Measurements from ENCODE around the gene NGF.

Gene NGF

GRCh38 chr1:115251340-115251748 lies 86.7 kb downstream of the NGF start:
- no peak for TF ChIP-seq CTCF (IDR thresholded peaks at IDR 0.05; ENCODE audit: low read depth, low read length)
- no peak overlapping the region for H3K4me3 ChIP-seq (ENCODE audit: low read depth, low read length)

GRCh38 chr1:115246526-115246925 lies 91.5 kb downstream of the NGF start:
- H3K4me3 ChIP-seq (ENCODE audit: low read depth, low read length): no peak overlapping the region
- no peak for TF ChIP-seq CTCF (IDR thresholded peaks at IDR 0.05; ENCODE audit: low read depth, low read length)

GRCh38 chr1:115245227-115245626 lies 92.8 kb downstream of the NGF start:
- no peak overlapping the region for H3K4me3 ChIP-seq (ENCODE audit: low read depth, low read length)
- TF ChIP-seq CTCF (IDR thresholded peaks at IDR 0.05; ENCODE audit: low read depth, low read length): no peak

- H3K4me3 ChIP-seq (ENCODE audit: low read depth, low read length): no peak overlapping the region
- TF ChIP-seq CTCF (IDR thresholded peaks at IDR 0.05; ENCODE audit: low read depth, low read length): no peak
Measured at GRCh38 chr1:115242543-115242942, 95.5 kb downstream of the NGF start.

- TF ChIP-seq CTCF (IDR thresholded peaks at IDR 0.05; ENCODE audit: low read depth, low read length): no peak
Measured at GRCh38 chr1:115241309-115241708, 96.7 kb downstream of the NGF start.

GRCh38 chr1:115240297-115240696 lies 97.8 kb downstream of the NGF start:
- H3K4me3 ChIP-seq (ENCODE audit: low read depth, low read length): no peak overlapping the region
- TF ChIP-seq CTCF (IDR thresholded peaks at IDR 0.05; ENCODE audit: low read depth, low read length): no peak

More at GRCh38 chr1:115241309-115241708, 96.7 kb downstream of the NGF start:
- H3K4me3 ChIP-seq (ENCODE audit: low read depth, low read length): no peak overlapping the region

- TF ChIP-seq CTCF (IDR thresholded peaks at IDR 0.05; ENCODE audit: low read depth, low read length): no peak
- H3K4me3 ChIP-seq (ENCODE audit: low read depth, low read length): no peak overlapping the region
Measured at GRCh38 chr1:115239426-115239825, 98.6 kb downstream of the NGF start.

All from WI38 (cell line).